ENCODE measurements around the gene FKTN.

GRCh38 chr9:105681313-105681712 is 123.4 kb downstream of the FKTN start:
- no peak for TF ChIP-seq POLR2A (IDR thresholded peaks at IDR 0.05; ENCODE audit: low read length)
- TF ChIP-seq GATA1 (IDR thresholded peaks at IDR 0.05; ENCODE audit: low read depth, low read length): no peak

Measured in erythroblast (primary cell).